ENCODE results near the gene RPP14. TPM values are rescaled to one million over a fixed set of nuclear protein-coding genes. Genes with fewer than 3 reads are reported as not detected.
A peak's percentile ranks its signal among the peaks of the same experiment; 100 is the strongest.
"Not testable (repeated sequence)": the region's sequence is repeated elsewhere in the genome, so short reads cannot be mapped to it uniquely, and the experiment has no call there.

RPP14 gene
- total RNA-seq, 2 donors from 2014 or later = 16.4 to 19.4 TPM

GRCh38 chr3:58329150-58329921 is 23.3 kb downstream of the RPP14 start:
- DNase-seq (no peak), ATAC-seq (no peak)
- Mint-ChIP-seq H3K4me1 (peaks cover 19% of the 10 kb centered on the region), H3K27ac (no peak overlapping the region), H3K36me3 (ENCODE audit: low read depth) (no peaks in the 10 kb centered on the region), H3K27me3 (no peaks in the 10 kb centered on the region), H3K4me3 (no peak overlapping the region)
- H3K9me3 ChIP-seq (ENCODE audit: control insufficient read depth, low read length, poor library complexity, severe bottlenecking) = no peaks in the 10 kb centered on the region

- Mint-ChIP-seq H3K36me3 (ENCODE audit: low read depth) (no peaks in the 10 kb centered on the region), H3K4me1 (peaks cover 19% of the 10 kb centered on the region), H3K27ac (no peak overlapping the region), H3K27me3 (no peaks in the 10 kb centered on the region), H3K4me3 (no peak overlapping the region)
- ATAC-seq (no peak), DNase-seq (no peak)
- no peaks in the 10 kb centered on the region for H3K9me3 ChIP-seq (ENCODE audit: control insufficient read depth, low read length, poor library complexity, severe bottlenecking)
Observed at GRCh38 chr3:58329922-58330413, 23.9 kb downstream of the RPP14 start.

DNA sequence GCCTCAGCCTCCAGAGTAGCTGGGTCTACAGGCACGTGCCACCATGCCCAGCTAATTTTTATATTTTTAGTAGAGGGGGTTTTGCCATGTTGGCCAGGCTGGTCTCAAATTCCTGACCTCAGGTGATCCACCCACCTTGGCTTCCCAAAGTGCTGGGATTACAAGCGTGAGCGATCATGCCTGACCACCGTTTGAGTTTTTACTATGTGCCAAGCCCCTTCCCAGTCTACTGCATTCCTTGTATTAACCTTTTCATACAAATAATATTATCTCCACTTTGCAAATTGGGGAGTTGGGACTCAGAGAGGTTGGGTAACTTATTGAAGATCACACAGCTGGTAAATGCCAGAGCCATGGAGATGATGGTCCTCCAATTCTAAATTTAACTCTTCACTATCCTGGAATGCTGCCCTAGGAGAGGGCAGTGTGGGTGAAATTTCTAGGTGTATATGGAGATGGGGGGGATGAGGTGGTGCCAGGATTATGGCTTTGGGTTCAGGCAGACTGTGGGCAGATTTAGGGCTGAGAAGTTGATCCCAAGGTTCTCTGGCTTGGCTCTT is 25.6 kb downstream of the RPP14 start:
- DNase-seq (no peak), ATAC-seq (no peak)
- Mint-ChIP-seq H3K27me3 (no peaks in the 10 kb centered on the region), H3K36me3 (ENCODE audit: low read depth) (no peaks in the 10 kb centered on the region), H3K4me1 (peaks cover 28% of the 10 kb centered on the region), H3K4me3 (peak overlapping the region; percentile 25), H3K27ac (peak overlapping the region; percentile 80)
- no peaks in the 10 kb centered on the region for H3K9me3 ChIP-seq (ENCODE audit: control insufficient read depth, low read length, poor library complexity, severe bottlenecking)

- Mint-ChIP-seq H3K27ac (peak within 1 kb of the TSS; percentile 85), H3K4me1 (peaks cover 25% of the 10 kb centered on the region), H3K27me3 (no peaks in the 10 kb centered on the region), H3K36me3 (ENCODE audit: low read depth) (no peaks in the 10 kb centered on the region), H3K4me3 (peak within 1 kb of the TSS; percentile 98)
- no peaks in the 10 kb centered on the region for H3K9me3 ChIP-seq (ENCODE audit: control insufficient read depth, low read length, poor library complexity, severe bottlenecking)
- DNase-seq = peak; percentile 71 to 75 (median 75)
- ATAC-seq = peak; percentile 95
Observed at GRCh38 chr3:58332575-58333188, 26.6 kb downstream of the RPP14 start, which contains the start of gene PXK. Gene PXK, plus strand, starts transcription at chr3:58332892. Its CDS starts 97 bp downstream, at chr3:58332989.

GRCh38 chr3:58333206-58334012 is 27.4 kb downstream of the RPP14 start:
- Mint-ChIP-seq H3K27ac (peak overlapping the region; percentile 85), H3K4me3 (peak overlapping the region; percentile 98), H3K36me3 (ENCODE audit: low read depth) (no peaks in the 10 kb centered on the region), H3K4me1 (peaks cover 25% of the 10 kb centered on the region), H3K27me3 (no peaks in the 10 kb centered on the region)
- DNase-seq = no peak
- H3K9me3 ChIP-seq (ENCODE audit: control insufficient read depth, low read length, poor library complexity, severe bottlenecking) = no peaks in the 10 kb centered on the region
- peak; percentile 44 for ATAC-seq

DNA sequence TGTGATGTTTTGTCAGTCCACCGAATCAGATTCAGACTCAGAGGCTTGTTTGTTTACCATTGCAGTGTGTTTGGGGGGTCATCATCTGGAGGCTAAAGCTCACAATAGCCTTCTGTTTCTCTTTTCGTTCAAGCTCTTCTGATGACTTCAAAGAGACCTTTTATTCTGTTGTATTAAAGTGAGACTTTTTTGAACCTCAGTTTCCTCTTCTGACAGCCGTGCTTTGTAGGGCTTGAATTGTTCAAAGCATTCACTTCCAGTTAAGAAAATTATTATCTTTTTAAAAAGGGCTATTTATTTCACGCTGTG is 27.9 kb downstream of the RPP14 start:
- peak overlapping the region; percentile 98 for H3K4me3 Mint-ChIP-seq
- peaks cover 23% of the 10 kb centered on the region for H3K4me1 Mint-ChIP-seq
- H3K27me3 Mint-ChIP-seq = no peaks in the 10 kb centered on the region
- H3K27ac Mint-ChIP-seq = peak overlapping the region; percentile 85
- DNase-seq = no peak
- H3K36me3 Mint-ChIP-seq (ENCODE audit: low read depth) = no peaks in the 10 kb centered on the region
- no peak for ATAC-seq
- H3K9me3 ChIP-seq (ENCODE audit: control insufficient read depth, low read length, poor library complexity, severe bottlenecking) = no peaks in the 10 kb centered on the region

DNA sequence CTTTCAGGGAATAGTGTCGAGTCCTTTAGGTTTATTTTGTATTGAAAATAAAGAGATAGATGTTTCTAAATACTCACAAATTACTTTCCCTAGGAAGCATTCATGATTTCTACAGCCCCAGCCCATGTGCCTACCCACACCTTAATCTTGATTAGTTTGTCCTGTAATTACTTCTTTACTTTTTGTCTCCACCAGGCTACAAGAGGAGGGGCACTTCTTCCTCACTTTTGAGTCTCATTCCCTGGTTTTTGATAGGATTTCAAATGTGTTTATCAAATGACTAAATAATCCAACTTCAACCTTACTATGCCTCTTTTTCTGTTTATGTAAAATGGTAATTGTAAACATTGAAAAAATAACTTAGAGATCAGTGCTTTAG is 28.4 kb downstream of the RPP14 start:
- no peak for ATAC-seq
- peaks cover 22% of the 10 kb centered on the region for H3K4me1 Mint-ChIP-seq
- no peak for DNase-seq
- H3K27ac Mint-ChIP-seq = peak overlapping the region; percentile 85
- no peaks in the 10 kb centered on the region for H3K27me3 Mint-ChIP-seq
- no peaks in the 10 kb centered on the region for H3K9me3 ChIP-seq (ENCODE audit: control insufficient read depth, low read length, poor library complexity, severe bottlenecking)
- no peaks in the 10 kb centered on the region for H3K36me3 Mint-ChIP-seq (ENCODE audit: low read depth)
- H3K4me3 Mint-ChIP-seq = peak overlapping the region; percentile 98

DNA sequence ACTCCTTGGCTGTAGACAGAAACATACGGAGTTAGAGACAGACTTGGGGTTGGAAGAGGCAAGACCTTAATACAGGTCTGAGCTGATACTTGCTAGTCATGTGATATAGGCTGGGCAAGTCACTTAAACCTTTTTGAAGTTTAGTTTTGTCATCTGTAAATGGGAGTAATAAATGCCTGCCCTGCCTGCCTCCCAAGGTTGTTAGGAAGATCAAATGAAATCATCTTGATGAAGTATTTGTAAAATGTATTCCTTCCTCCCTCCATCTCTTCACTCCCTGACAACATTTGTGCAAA is 29.6 kb downstream of the RPP14 start:
- H3K4me3 Mint-ChIP-seq = peak overlapping the region; percentile 33
- no peaks in the 10 kb centered on the region for H3K27me3 Mint-ChIP-seq
- H3K27ac Mint-ChIP-seq = no peak overlapping the region

DNA sequence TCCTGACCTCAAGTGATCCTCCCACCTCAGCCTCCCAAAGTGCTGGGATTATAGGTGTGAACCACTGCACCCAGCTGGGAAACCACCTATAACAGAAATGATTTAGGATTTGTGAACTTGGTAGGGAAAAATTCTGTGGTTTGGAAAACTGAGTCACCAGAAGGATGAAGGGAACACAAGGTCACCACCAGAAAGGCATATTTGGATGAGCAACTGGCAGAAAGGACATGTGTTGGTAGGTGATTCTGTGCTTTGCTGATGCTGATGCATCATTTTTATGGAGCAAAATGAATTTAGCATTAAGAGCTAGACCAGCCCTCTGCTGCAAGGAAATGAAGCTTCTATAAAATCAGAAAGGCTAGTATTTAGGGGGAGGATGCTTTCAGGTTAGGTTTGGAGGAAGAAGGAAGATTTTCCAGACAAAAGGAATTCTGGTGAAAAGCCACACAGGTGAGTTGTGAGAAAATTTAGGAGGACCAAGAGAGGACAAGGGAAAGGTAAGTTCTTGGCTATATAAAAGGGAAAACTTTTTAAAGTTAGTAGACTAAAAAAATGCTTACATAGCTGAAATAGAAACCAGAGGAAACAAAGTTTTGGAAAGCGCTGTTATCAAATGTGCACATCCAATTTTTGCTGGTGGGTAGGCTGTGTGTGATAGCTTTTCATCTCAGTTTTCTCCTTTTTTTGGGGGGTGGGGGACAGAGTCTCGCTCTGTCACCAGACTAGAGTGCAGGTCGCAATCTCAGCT is 30.3 kb downstream of the RPP14 start:
- ATAC-seq = no peak

More for the DNA sequence above, 29.6 kb downstream of the RPP14 start:
- DNase-seq = no peak
- no peak for ATAC-seq
- Mint-ChIP-seq H3K36me3 (ENCODE audit: low read depth) (no peaks in the 10 kb centered on the region), H3K4me1 (peaks cover 22% of the 10 kb centered on the region)
- no peaks in the 10 kb centered on the region for H3K9me3 ChIP-seq (ENCODE audit: control insufficient read depth, low read length, poor library complexity, severe bottlenecking)

GRCh38 chr3:58337190-58337589 is 31.1 kb downstream of the RPP14 start:
- H3K9me3 ChIP-seq (ENCODE audit: control insufficient read depth, low read length, poor library complexity, severe bottlenecking) = no peaks in the 10 kb centered on the region
- Mint-ChIP-seq H3K4me1 (peaks cover 22% of the 10 kb centered on the region), H3K4me3 (no peak overlapping the region), H3K27me3 (no peaks in the 10 kb centered on the region), H3K36me3 (ENCODE audit: low read depth) (no peaks in the 10 kb centered on the region), H3K27ac (no peak overlapping the region)
- ATAC-seq (no peak), DNase-seq (no peak)

More for the DNA sequence above, 30.3 kb downstream of the RPP14 start:
- Mint-ChIP-seq H3K4me3 (no peak overlapping the region), H3K27me3 (no peaks in the 10 kb centered on the region), H3K27ac (no peak overlapping the region), H3K4me1 (peaks cover 22% of the 10 kb centered on the region), H3K36me3 (ENCODE audit: low read depth) (no peaks in the 10 kb centered on the region)
- DNase-seq = no peak
- no peaks in the 10 kb centered on the region for H3K9me3 ChIP-seq (ENCODE audit: control insufficient read depth, low read length, poor library complexity, severe bottlenecking)

GRCh38 chr3:58339146-58339545 is 33.1 kb downstream of the RPP14 start:
- H3K27ac Mint-ChIP-seq; H3K4me3 Mint-ChIP-seq; H3K36me3 Mint-ChIP-seq (ENCODE audit: low read depth); ATAC-seq; DNase-seq; H3K27me3 Mint-ChIP-seq; H3K9me3 ChIP-seq (ENCODE audit: control insufficient read depth, low read length, poor library complexity, severe bottlenecking): not testable (repeated sequence)
- H3K4me1 Mint-ChIP-seq = peaks cover 15% of the 10 kb centered on the region

DNA sequence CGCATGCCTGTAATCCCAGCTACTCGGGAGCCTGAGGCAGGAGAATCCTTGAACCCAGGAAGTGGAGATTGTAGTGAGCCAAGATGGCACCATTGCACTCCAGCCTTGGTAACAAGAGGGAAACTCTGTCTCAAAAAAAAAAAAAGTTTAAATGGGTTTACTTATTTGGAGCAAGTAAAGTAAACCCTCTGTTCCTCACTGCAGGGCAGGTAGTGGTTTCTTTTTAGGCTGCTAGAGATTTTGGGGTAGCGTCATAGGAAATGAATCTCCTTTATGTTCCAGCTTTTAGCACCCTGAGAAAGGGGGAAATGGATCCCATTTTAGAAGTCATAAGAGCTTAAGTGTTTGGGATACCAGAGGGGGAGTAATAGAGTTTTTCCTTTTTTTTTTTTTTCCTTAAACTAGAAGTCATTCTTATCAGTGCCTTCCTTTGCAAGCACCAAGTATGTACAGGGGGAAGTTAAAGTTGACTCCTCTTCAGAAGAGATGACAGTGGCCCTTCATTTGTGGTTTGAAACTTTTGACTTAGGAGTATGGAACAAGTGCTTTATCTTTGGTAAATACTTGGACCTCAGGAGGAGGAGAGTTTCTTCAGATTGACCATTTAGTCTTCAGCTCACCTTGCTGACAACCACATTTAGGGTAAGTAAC is 34.7 kb downstream of the RPP14 start:
- ATAC-seq (no peak), DNase-seq (no peak)
- no peaks in the 10 kb centered on the region for H3K9me3 ChIP-seq (ENCODE audit: control insufficient read depth, low read length, poor library complexity, severe bottlenecking)
- H3K27me3 Mint-ChIP-seq = no peaks in the 10 kb centered on the region
- H3K4me1 Mint-ChIP-seq = peaks cover 8% of the 10 kb centered on the region
- no peak overlapping the region for H3K4me3 Mint-ChIP-seq
- no peaks in the 10 kb centered on the region for H3K36me3 Mint-ChIP-seq (ENCODE audit: low read depth)
- H3K27ac Mint-ChIP-seq = no peak overlapping the region

Measured in T-helper 17 cell (primary cell).